LNCAP (cell line): ENCODE results near the gene STYXL1.

Experiments
- CTCF ChIP-seq: fragments of 450-650 bp; IDR thresholded peaks from 2 replicates; pipeline ENCODE4 v1.5.1; 2017; ENCODE audit warnings: mild to moderate bottlenecking

The STYXL1 gene

GRCh38 chr7:75982306-75983064 lies 65.3 kb downstream of the STYXL1 start:
- no peak for TF ChIP-seq CTCF

- TF ChIP-seq CTCF: no peak
Observed at GRCh38 chr7:75981453-75982305, 66.1 kb downstream of the STYXL1 start.

GRCh38 chr7:75981203-75981452 lies 66.7 kb downstream of the STYXL1 start:
- no peak for TF ChIP-seq CTCF

GRCh38 chr7:75980430-75981202 lies 67.2 kb downstream of the STYXL1 start:
- no peak for TF ChIP-seq CTCF

- no peak for TF ChIP-seq CTCF
Observed at GRCh38 chr7:75979759-75980429, 67.9 kb downstream of the STYXL1 start.

GRCh38 chr7:75977743-75978142 lies 70.1 kb downstream of the STYXL1 start:
- TF ChIP-seq CTCF: no peak
